Erythroblast (primary cell): ENCODE results near the gene PSMA5.
A peak's percentile ranks its signal among the peaks of the same experiment; 100 is the strongest.
"Not testable (repeated sequence)": the region's sequence is repeated elsewhere in the genome, so short reads cannot be mapped to it uniquely, and the experiment has no call there.

Experiments
- DNase-seq, 2 experiments: peaks; one replicate each; lab custom pipeline; 2025; lab: John Stamatoyannopoulos, UW
- GATA1 ChIP-seq: IDR thresholded peaks from 2 replicates; pipeline ENCODE4 v1.6.1; 2011; ENCODE audit warnings: low read depth, mild to moderate bottlenecking, control low read depth, low read length, moderate library complexity
- POLR2A ChIP-seq: IDR thresholded peaks from 2 replicates; pipeline ENCODE4 v1.6.1; 2011; ENCODE audit warnings: mild to moderate bottlenecking, low read length

Gene PSMA5

GRCh38 chr1:109400035-109400655 is 26.1 kb downstream of the PSMA5 start:
- no peak for TF ChIP-seq POLR2A
- TF ChIP-seq GATA1: no peak
- no peak for DNase-seq

- DNase-seq: peak; percentile 67 to 84
- no peak for TF ChIP-seq GATA1
- TF ChIP-seq POLR2A: no peak
Measured at GRCh38 chr1:109399326-109399957, 26.8 kb downstream of the PSMA5 start.

- DNase-seq: peak in 1 of 2 experiments; percentile 35
Measured at GRCh38 chr1:109398343-109399225, 27.7 kb downstream of the PSMA5 start.

GRCh38 chr1:109397581-109398342 is 28.5 kb downstream of the PSMA5 start, which contains the start of gene SORT1:
TSS of gene SORT1 (minus strand) at chr1:109397918. CDS start at chr1:109397892, 26 bp downstream.
- DNase-seq: peak; percentile 75 to 77
- TF ChIP-seq GATA1: no peak
- no peak for TF ChIP-seq POLR2A

More at GRCh38 chr1:109398343-109399225, 27.7 kb downstream of the PSMA5 start:
- TF ChIP-seq POLR2A (no peak), GATA1 (no peak)

DNA sequence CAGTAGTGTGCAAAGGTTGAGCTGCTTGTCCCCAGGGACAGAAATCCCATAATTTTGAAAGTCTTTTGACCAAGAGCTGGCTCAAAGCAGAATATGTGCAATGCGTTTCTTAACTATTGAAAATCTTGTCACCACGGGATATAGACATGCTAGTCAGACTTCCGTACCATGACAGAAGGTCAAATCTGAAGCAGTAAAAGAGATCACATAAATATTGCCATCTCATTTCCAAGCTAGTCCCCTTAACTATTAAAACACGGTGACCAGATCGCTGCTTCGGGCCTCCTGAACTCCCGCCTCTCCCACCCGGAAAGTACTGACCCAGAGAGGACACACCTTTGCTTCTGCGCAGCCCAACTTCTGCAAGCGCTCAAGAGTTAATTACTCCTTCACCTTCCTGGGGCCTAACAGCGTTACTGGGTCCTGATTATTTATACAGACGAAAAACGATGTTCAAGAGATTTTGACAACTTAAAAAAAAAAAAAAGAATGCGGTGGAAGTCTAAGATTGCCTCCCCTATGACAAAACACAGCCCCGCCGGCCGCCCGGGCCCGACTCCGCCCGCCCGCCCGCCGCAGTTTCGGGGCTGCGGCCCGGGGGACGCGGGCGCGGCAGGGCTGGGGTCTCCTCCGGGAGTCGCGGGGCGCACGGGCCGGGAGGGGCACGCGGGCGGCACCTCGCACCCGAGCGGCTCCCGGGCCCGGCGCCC is 29.2 kb downstream of the PSMA5 start:
- DNase-seq: peak; percentile 6 to 24
- TF ChIP-seq POLR2A (no peak), GATA1 (no peak)

DNA sequence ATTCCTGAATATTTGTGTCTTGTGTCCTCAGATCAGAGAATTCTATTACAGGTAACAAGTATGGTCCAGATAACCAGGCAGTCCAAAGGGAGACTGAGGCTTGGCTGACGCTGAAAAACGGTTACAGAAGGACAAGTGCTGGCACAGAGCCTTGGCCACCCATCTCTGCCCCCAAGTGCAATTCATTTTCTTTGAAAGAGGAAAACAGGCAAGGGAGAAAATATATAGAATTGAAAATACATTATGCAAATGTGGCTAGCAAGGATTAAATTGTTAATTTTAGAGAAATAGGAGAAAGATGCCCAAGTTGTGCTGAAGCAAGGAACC is 29.8 kb downstream of the PSMA5 start:
- no peak for DNase-seq
- TF ChIP-seq POLR2A (no peak), GATA1 (no peak)

DNA sequence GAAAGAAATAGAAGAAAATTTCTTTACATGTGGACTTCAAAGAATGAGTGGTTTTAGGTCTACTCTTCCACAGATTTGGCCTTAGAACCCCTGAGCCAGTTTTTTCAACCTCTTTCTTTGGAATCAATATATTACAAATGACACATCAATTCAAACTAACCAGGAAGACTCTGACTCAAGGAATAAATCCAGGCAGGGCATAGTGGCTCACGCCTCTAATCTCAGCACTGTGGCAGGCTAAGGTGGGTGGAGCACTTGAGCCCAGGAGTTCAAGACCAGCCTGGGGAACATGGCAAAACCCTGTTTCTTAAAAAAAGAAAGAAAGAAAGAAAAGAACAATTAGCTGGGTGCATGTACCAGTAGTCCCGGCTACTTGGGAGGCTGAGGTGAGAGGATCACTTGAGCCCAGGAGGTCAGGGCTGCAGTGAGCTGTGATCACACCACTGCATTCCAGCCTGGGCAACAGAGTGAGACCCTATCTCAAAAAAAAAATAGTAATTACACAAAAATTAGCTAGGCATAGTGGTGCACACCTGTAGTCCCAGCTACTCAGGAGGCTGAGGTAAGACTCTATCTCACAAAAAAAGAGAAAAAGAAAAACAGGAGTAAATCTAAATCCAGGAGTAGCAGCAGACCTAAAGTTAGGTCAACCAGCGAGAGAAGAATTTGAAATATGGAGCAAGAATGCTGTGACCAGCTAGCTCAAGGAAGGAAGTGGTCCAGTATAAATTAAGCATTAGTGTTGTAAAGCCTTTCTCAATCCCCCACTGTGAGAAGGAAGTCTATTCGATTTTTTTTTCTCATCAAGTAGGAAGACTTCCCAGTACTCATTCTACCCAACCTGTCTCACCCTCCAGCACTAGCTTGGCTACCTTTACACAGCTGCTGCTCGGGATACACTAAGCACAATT is 30.4 kb downstream of the PSMA5 start:
- no peak for DNase-seq
- TF ChIP-seq POLR2A (no peak), GATA1 (no peak)

GRCh38 chr1:109395282-109395599 is 31.0 kb downstream of the PSMA5 start:
- not testable (repeated sequence) for DNase-seq

GRCh38 chr1:109394591-109395281 is 31.5 kb downstream of the PSMA5 start:
- no peak for DNase-seq
- TF ChIP-seq POLR2A (no peak), GATA1 (no peak)

GRCh38 chr1:109393617-109394233 is 32.5 kb downstream of the PSMA5 start:
- DNase-seq: peak; percentile 5 to 44
- TF ChIP-seq POLR2A (no peak), GATA1 (no peak)

DNA sequence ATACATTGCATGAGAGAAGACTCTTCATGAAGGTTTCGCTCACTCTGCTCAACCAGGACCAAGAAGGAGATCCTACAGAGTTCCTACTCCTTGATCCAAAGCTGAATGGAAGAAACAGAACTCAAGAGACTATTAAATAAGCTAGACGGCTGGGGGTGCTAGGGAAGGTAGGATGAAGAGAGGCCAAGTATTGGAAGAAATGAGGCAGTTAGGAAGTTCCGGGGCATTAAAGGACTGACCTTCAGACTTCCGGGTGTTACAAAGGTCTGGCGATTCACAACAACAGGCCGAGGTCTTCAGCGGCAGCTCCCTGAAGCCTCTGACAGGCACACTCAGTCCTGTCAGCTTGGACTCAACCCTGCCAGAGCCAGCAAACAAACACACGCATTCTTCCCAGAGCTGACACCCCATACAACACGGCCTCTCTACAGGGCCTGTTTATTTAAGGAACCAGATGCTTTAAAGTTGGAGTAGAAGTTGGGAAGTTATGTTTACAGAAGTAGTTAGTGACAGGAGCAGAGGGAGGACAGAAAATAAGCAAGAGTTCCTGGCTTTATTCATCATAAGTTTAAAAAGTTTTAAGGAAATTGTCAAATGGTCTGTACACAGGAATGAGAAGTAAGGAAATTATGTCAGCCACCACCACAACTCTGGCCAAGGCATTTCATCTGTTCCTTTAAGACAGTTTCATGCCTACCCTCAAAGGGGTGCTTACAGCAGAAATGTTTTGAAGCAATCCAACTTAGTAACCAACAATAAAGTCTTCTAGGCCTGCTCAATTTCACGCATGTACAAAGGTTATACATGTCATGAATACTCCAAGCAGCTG is 33.2 kb downstream of the PSMA5 start:
- peak; percentile 35 to 47 for DNase-seq
- TF ChIP-seq POLR2A (no peak), GATA1 (no peak)
